ENCODE results near the gene GSDME. TPM values are rescaled to one million over a fixed set of nuclear protein-coding genes. Genes with fewer than 3 reads are reported as not detected.

The GSDME gene
- total and polyA plus RNA-seq, 7 experiments from 2014 or later, result 0.41 to 5.0 (median 0.80) TPM; not detected in 1

DNA sequence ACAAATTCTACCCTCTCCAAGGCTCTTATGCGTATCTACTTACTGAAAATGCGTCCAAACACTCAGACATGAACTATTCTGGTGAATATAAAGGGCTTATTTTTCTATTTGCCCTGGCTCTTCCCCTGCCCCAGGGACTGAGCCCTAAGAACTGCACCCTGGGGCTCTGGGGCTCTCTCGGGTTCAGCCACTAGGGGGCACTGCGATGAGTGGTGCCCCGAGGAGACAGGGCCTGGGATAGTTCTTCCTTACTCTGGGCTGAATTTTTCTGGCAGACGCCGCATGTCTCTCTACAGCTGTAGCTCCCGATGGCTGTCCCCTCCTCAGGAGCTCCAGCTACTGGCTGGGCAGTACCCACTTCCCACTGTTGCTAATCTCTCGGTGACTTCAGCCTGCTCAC, 30.8 kb upstream of the GSDME start:
- Mint-ChIP-seq H3K4me1 (peaks cover 0 to 2% (median 0%) of the 10 kb centered on the region in 7 donors), H3K4me3 (no peak overlapping the region), H3K9me3 (peaks cover 0 to 10% (median 3%) of the 10 kb centered on the region in 11 donors), H3K36me3 (peaks cover 0 to 39% (median 8%) of the 10 kb centered on the region in 5 donors), H3K27me3 (peaks cover 0 to 6% (median 0%) of the 10 kb centered on the region in 5 donors), H3K27ac (no peak overlapping the region)
- Histone ChIP-seq H3K27me3 (ENCODE audit: control insufficient read depth in 2 of 2, insufficient read depth in 2 of 2, low read length in 2 of 2) (no peaks in the 10 kb centered on the region), H3K27ac (ENCODE audit: low read depth, low read length) (no peak overlapping the region), H3K36me3 (ENCODE audit: control insufficient read depth in 2 of 3, insufficient read depth in 3 of 3, low read length in 3 of 3) (no peaks in the 10 kb centered on the region), H3K4me1 (ENCODE audit: control insufficient read depth in 2 of 2, insufficient read depth in 2 of 2, low read length in 2 of 2) (no peaks in the 10 kb centered on the region), H3K4me3 (ENCODE audit: low read length) (no peak overlapping the region), H3K9me3 (ENCODE audit: control insufficient read depth in 2 of 3, low read length in 3 of 3) (no peaks in the 10 kb centered on the region)
- ATAC-seq (no peak), DNase-seq (no peak)
- ChIA-PET CTCF (no interaction called here), POLR2A (no interaction called here)
- intact Hi-C loops (cut with micrococcal nuclease), result no loop called here

DNA sequence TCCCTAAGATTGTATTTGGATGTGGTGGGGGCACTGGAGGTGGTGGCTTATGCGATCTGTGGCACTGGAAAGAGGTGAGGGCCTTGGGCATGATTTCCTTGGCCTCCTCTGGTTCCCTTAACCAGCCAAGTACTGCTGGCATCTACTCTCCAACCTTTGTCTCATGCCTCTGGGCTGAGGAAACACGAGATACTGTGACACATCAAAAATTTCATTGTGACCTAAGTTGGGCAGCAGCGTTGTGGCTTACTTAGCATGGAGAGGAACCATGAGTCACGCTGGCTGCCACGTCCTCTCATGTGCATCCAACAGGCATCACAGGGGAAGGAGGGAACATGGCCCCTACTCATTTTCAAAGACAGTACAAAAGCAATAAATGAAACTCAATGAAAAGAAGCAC, 29.7 kb upstream of the GSDME start:
- ATAC-seq (peak; percentile 86), DNase-seq (no peak)
- peaks cover 0 to 2% (median 0%) of the 10 kb centered on the region in 7 donors for H3K4me1 Mint-ChIP-seq

DNA sequence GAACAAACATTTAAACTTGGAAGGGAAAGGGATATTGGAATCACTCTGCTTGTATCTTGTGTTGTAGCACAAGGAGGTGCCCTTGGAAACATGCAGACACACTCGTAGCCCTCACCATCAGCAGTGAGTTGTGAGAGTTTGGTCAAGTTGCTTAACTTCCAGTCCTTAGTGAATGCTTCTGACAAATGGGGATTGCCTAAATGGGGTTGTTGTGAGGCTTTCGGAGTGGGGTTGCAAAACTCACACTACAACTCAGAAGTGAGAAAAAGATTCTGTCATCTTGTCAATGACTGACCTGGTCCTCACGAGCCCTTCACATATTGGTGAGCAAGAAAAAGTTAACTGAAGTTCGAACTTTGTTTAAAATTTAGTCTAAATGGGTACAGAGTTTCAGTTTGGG, 29.0 kb upstream of the GSDME start:
- Mint-ChIP-seq H3K27ac (no peak overlapping the region), H3K9me3 (peaks cover 0 to 10% (median 3%) of the 10 kb centered on the region in 11 donors), H3K27me3 (peaks cover 0 to 6% (median 0%) of the 10 kb centered on the region in 5 donors), H3K4me1 (peaks cover 0 to 2% (median 0%) of the 10 kb centered on the region in 7 donors), H3K36me3 (peaks cover 0 to 39% (median 5%) of the 10 kb centered on the region in 5 donors), H3K4me3 (no peak overlapping the region)
- CTCF ChIA-PET, result no interaction called here
- no peaks in the 10 kb centered on the region for H3K27me3 ChIP-seq (ENCODE audit: control insufficient read depth in 2 of 2, insufficient read depth in 2 of 2, low read length in 2 of 2)
- no peak overlapping the region for H3K4me3 ChIP-seq (ENCODE audit: low read length)
- H3K27ac ChIP-seq (ENCODE audit: low read depth, low read length), result no peak overlapping the region
- no peaks in the 10 kb centered on the region for H3K9me3 ChIP-seq (ENCODE audit: control insufficient read depth in 2 of 3, low read length in 3 of 3)
- H3K4me1 ChIP-seq (ENCODE audit: control insufficient read depth in 2 of 2, insufficient read depth in 2 of 2, low read length in 2 of 2), result no peaks in the 10 kb centered on the region
- no peak for DNase-seq
- POLR2A ChIA-PET, result no interaction called here
- intact Hi-C loops (cut with micrococcal nuclease), result no loop called here
- H3K36me3 ChIP-seq (ENCODE audit: control insufficient read depth in 2 of 3, insufficient read depth in 3 of 3, low read length in 3 of 3), result no peaks in the 10 kb centered on the region
- ATAC-seq, result peak; percentile 64

More for the DNA sequence above, 29.7 kb upstream of the GSDME start:
- peak overlapping the region in 1 of 9 donors; percentile 48 for H3K27ac Mint-ChIP-seq
- H3K27me3 Mint-ChIP-seq, result peaks cover 0 to 6% (median 0%) of the 10 kb centered on the region in 5 donors
- Histone ChIP-seq H3K4me1 (ENCODE audit: control insufficient read depth in 2 of 2, insufficient read depth in 2 of 2, low read length in 2 of 2) (no peaks in the 10 kb centered on the region), H3K27me3 (ENCODE audit: control insufficient read depth in 2 of 2, insufficient read depth in 2 of 2, low read length in 2 of 2) (no peaks in the 10 kb centered on the region), H3K27ac (ENCODE audit: low read depth, low read length) (no peak overlapping the region), H3K9me3 (ENCODE audit: control insufficient read depth in 2 of 3, low read length in 3 of 3) (no peaks in the 10 kb centered on the region), H3K4me3 (ENCODE audit: low read length) (no peak overlapping the region), H3K36me3 (ENCODE audit: control insufficient read depth in 2 of 3, insufficient read depth in 3 of 3, low read length in 3 of 3) (no peaks in the 10 kb centered on the region)
- intact Hi-C loops (cut with micrococcal nuclease), result no loop called here
- no peak overlapping the region for H3K4me3 Mint-ChIP-seq
- peaks cover 0 to 10% (median 3%) of the 10 kb centered on the region in 11 donors for H3K9me3 Mint-ChIP-seq
- CTCF ChIA-PET, result no interaction called here
- POLR2A ChIA-PET, result no interaction called here
- peaks cover 0 to 41% (median 5%) of the 10 kb centered on the region in 5 donors for H3K36me3 Mint-ChIP-seq

DNA sequence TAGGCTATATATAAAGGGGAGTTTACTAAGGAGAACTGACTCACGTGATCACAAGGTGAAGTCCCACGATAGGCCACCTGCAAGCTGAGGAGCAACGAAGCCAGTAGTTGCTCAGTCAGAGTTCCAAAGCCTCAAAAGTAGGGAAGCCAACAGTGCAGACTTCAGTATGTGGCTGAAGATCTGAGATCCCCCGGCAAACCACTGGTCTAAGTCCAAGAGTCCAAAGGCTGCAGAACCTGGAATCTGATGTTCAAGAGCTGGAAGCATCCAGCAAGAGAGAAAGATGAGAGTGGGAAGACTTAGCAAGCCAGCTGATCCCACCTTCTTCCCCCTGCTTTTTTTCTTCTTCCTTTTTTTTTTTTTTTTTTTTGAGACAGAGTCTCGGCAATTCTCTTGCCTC, 27.0 kb upstream of the GSDME start:
- Mint-ChIP-seq H3K27ac (no peak overlapping the region), H3K9me3 (peaks cover 0 to 10% (median 1%) of the 10 kb centered on the region in 11 donors), H3K36me3 (peaks cover 0 to 34% (median 5%) of the 10 kb centered on the region in 5 donors), H3K4me1 (peaks cover 0 to 2% (median 0%) of the 10 kb centered on the region in 7 donors), H3K4me3 (no peak overlapping the region), H3K27me3 (peaks cover 0 to 2% (median 0%) of the 10 kb centered on the region in 5 donors)
- Histone ChIP-seq H3K9me3 (ENCODE audit: control insufficient read depth in 2 of 3, low read length in 3 of 3) (no peaks in the 10 kb centered on the region), H3K27me3 (ENCODE audit: control insufficient read depth in 2 of 2, insufficient read depth in 2 of 2, low read length in 2 of 2) (no peaks in the 10 kb centered on the region), H3K4me3 (ENCODE audit: low read length) (no peak overlapping the region), H3K36me3 (ENCODE audit: control insufficient read depth in 2 of 3, insufficient read depth in 3 of 3, low read length in 3 of 3) (no peaks in the 10 kb centered on the region), H3K27ac (ENCODE audit: low read depth, low read length) (no peak overlapping the region), H3K4me1 (ENCODE audit: control insufficient read depth in 2 of 2, insufficient read depth in 2 of 2, low read length in 2 of 2) (no peaks in the 10 kb centered on the region)
- POLR2A ChIA-PET, result no interaction called here
- DNase-seq (no peak), ATAC-seq (no peak)
- CTCF ChIA-PET, result no interaction called here
- intact Hi-C loops (cut with micrococcal nuclease), result no loop called here

- ATAC-seq (no peak), DNase-seq (no peak)
- H3K4me3 Mint-ChIP-seq, result no peak overlapping the region
- POLR2A ChIA-PET, result no interaction called here
- Histone ChIP-seq H3K27me3 (ENCODE audit: control insufficient read depth in 2 of 2, insufficient read depth in 2 of 2, low read length in 2 of 2) (no peaks in the 10 kb centered on the region), H3K4me1 (ENCODE audit: control insufficient read depth in 2 of 2, insufficient read depth in 2 of 2, low read length in 2 of 2) (no peaks in the 10 kb centered on the region), H3K36me3 (ENCODE audit: control insufficient read depth in 2 of 3, insufficient read depth in 3 of 3, low read length in 3 of 3) (no peaks in the 10 kb centered on the region), H3K9me3 (ENCODE audit: control insufficient read depth in 2 of 3, low read length in 3 of 3) (no peaks in the 10 kb centered on the region), H3K27ac (ENCODE audit: low read depth, low read length) (no peak overlapping the region), H3K4me3 (ENCODE audit: low read length) (no peak overlapping the region)
- H3K9me3 Mint-ChIP-seq, result peaks cover 0 to 9% (median 0%) of the 10 kb centered on the region in 11 donors
- peaks cover 0 to 6% (median 0%) of the 10 kb centered on the region in 7 donors for H3K4me1 Mint-ChIP-seq
- H3K27me3 Mint-ChIP-seq, result no peaks in the 10 kb centered on the region
- no peak overlapping the region for H3K27ac Mint-ChIP-seq
- H3K36me3 Mint-ChIP-seq, result peaks cover 0 to 32% (median 5%) of the 10 kb centered on the region in 5 donors
- intact Hi-C loops (cut with micrococcal nuclease), result no loop called here
- CTCF ChIA-PET, result no interaction called here
These were observed 26.4 kb upstream of the GSDME start for GRCh38 chr7:24783698-24784097.

DNA sequence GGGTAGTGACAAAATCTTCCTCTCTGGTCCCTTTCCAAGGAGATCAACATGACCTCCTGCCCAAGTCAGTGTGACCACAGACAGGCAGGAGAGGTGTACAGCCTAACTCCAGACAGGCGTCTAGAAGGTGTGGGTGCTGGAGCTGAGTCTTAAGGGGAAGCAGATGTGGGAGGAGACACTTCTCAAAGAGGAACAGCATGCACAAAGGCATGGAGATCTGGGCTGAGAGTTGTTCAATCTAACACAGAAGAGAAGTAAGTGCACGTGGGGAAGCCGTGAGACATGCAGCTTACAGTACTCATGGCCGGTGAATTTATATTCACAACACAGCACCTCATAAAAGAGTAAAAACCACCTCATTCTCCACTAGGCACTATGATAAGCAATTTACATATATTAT, 23.8 kb upstream of the GSDME start:
- peaks cover 0 to 9% (median 0%) of the 10 kb centered on the region in 11 donors for H3K9me3 Mint-ChIP-seq
- ChIA-PET POLR2A (no interaction called here), CTCF (no interaction called here)
- Histone ChIP-seq H3K27ac (ENCODE audit: low read depth, low read length) (no peak overlapping the region), H3K27me3 (ENCODE audit: control insufficient read depth in 2 of 2, insufficient read depth in 2 of 2, low read length in 2 of 2) (no peaks in the 10 kb centered on the region), H3K36me3 (ENCODE audit: control insufficient read depth in 2 of 3, insufficient read depth in 3 of 3, low read length in 3 of 3) (no peaks in the 10 kb centered on the region), H3K4me1 (ENCODE audit: control insufficient read depth in 2 of 2, insufficient read depth in 2 of 2, low read length in 2 of 2) (no peaks in the 10 kb centered on the region), H3K4me3 (ENCODE audit: low read length) (no peak overlapping the region), H3K9me3 (ENCODE audit: control insufficient read depth in 2 of 3, low read length in 3 of 3) (no peaks in the 10 kb centered on the region)
- H3K36me3 Mint-ChIP-seq, result peaks cover 0 to 31% (median 5%) of the 10 kb centered on the region in 5 donors
- no peak overlapping the region for H3K27ac Mint-ChIP-seq
- peaks cover 0 to 11% (median 0%) of the 10 kb centered on the region in 7 donors for H3K4me1 Mint-ChIP-seq
- H3K27me3 Mint-ChIP-seq, result no peaks in the 10 kb centered on the region
- DNase-seq, result no peak
- H3K4me3 Mint-ChIP-seq, result no peak overlapping the region
- intact Hi-C loops (cut with micrococcal nuclease), result no loop called here
- ATAC-seq, result peak; percentile 75

GRCh38 chr7:24779283-24779655, 22.0 kb upstream of the GSDME start:
- Histone ChIP-seq H3K27me3 (ENCODE audit: control insufficient read depth in 2 of 2, insufficient read depth in 2 of 2, low read length in 2 of 2) (no peaks in the 10 kb centered on the region), H3K36me3 (ENCODE audit: control insufficient read depth in 2 of 3, insufficient read depth in 3 of 3, low read length in 3 of 3) (no peaks in the 10 kb centered on the region), H3K4me1 (ENCODE audit: control insufficient read depth in 2 of 2, insufficient read depth in 2 of 2, low read length in 2 of 2) (no peaks in the 10 kb centered on the region), H3K9me3 (ENCODE audit: control insufficient read depth in 2 of 3, low read length in 3 of 3) (no peaks in the 10 kb centered on the region), H3K4me3 (ENCODE audit: low read length) (no peak overlapping the region), H3K27ac (ENCODE audit: low read depth, low read length) (no peak overlapping the region)
- DNase-seq (no peak), ATAC-seq (peak; percentile 19)
- intact Hi-C loops (cut with micrococcal nuclease), result no loop called here
- no peak overlapping the region for H3K27ac Mint-ChIP-seq
- peaks cover 0 to 9% (median 0%) of the 10 kb centered on the region in 11 donors for H3K9me3 Mint-ChIP-seq
- ChIA-PET CTCF (no interaction called here), POLR2A (no interaction called here)
- peaks cover 0 to 24% (median 5%) of the 10 kb centered on the region in 5 donors for H3K36me3 Mint-ChIP-seq
- no peaks in the 10 kb centered on the region for H3K27me3 Mint-ChIP-seq
- peaks cover 0 to 11% (median 0%) of the 10 kb centered on the region in 7 donors for H3K4me1 Mint-ChIP-seq
- H3K4me3 Mint-ChIP-seq, result no peak overlapping the region

Data from naive thymus-derived CD4-positive, alpha-beta T cell (primary cell).